GM12892 (cell line): Measurements from ENCODE around the gene ALPG.
"Not testable (repeated sequence)": the region's sequence is repeated elsewhere in the genome, so short reads cannot be mapped to it uniquely, and the experiment has no call there.

ENCODE experiments used
- DNase-seq: peaks from one replicate; pipeline ENCODE4 v3.0.0; 2011; ENCODE audit not compliant: insufficient read length
- FAIRE-seq: peaks from 2 replicates; lab custom pipeline; 2011; peaks lifted over from hg19 to GRCh38; lab: Jason Lieb, UNC
- POLR2A ChIP-seq: IDR thresholded peaks from 2 replicates; pipeline ENCODE4 v1.6.1; 2011; ENCODE audit warnings: low read depth, low read length, control low read depth
- POLR2AphosphoS5 ChIP-seq: IDR thresholded peaks from 2 replicates; pipeline ENCODE4 v1.6.1; 2011; ENCODE audit warnings: low read depth, low read length, control low read depth
- TAF1 ChIP-seq: IDR thresholded peaks from 2 replicates; pipeline ENCODE4 v1.6.1; 2011; ENCODE audit warnings: low read depth, mild to moderate bottlenecking, control low read depth, low read length, borderline replicate concordance

ALPG gene

GRCh38 chr2:232382331-232383225 lies 24.1 kb upstream of the ALPG start:
- TF ChIP-seq POLR2AphosphoS5, result no peak
- TF ChIP-seq TAF1, result no peak
- TF ChIP-seq POLR2A, result no peak
- DNase-seq, result no peak
- FAIRE-seq, result no peak

- TF ChIP-seq POLR2AphosphoS5, result no peak
- TF ChIP-seq TAF1, result no peak
- no peak for TF ChIP-seq POLR2A
- DNase-seq, result no peak
- FAIRE-seq, result no peak
Measured at GRCh38 chr2:232384466-232384865, 22.2 kb upstream of the ALPG start.

- DNase-seq, FAIRE-seq: not testable (repeated sequence)
Measured at GRCh38 chr2:232385058-232385457, 21.6 kb upstream of the ALPG start.

GRCh38 chr2:232385660-232386489 lies 20.8 kb upstream of the ALPG start:
- TF ChIP-seq POLR2A (no peak), TAF1 (no peak), POLR2AphosphoS5 (no peak)
- no peak for FAIRE-seq
- no peak for DNase-seq

GRCh38 chr2:232386490-232386739 lies 20.2 kb upstream of the ALPG start:
- TF ChIP-seq POLR2AphosphoS5 (no peak), POLR2A (no peak), TAF1 (no peak)
- FAIRE-seq, result no peak

GRCh38 chr2:232386740-232387450 lies 19.7 kb upstream of the ALPG start:
- no peak for FAIRE-seq
- TF ChIP-seq POLR2AphosphoS5 (no peak), TAF1 (no peak)
- DNase-seq, result no peak

More at GRCh38 chr2:232386490-232386739, 20.2 kb upstream of the ALPG start:
- DNase-seq, result no peak

GRCh38 chr2:232387451-232388171 lies 19.0 kb upstream of the ALPG start:
- no peak for DNase-seq
- no peak for TF ChIP-seq POLR2AphosphoS5
- TF ChIP-seq POLR2A, result no peak
- no peak for TF ChIP-seq TAF1

GRCh38 chr2:232388324-232388891 lies 18.2 kb upstream of the ALPG start:
- FAIRE-seq (no peak), DNase-seq (no peak)
- TF ChIP-seq TAF1, result no peak
- TF ChIP-seq POLR2A, result no peak
- TF ChIP-seq POLR2AphosphoS5, result no peak

More at GRCh38 chr2:232387451-232388171, 19.0 kb upstream of the ALPG start:
- no peak for FAIRE-seq

- DNase-seq, result no peak
- TF ChIP-seq TAF1, result no peak
- no peak for FAIRE-seq
Measured at GRCh38 chr2:232389327-232389726, 17.3 kb upstream of the ALPG start.

GRCh38 chr2:232390661-232391060 lies 16.0 kb upstream of the ALPG start:
- DNase-seq (no peak), FAIRE-seq (no peak)
- TF ChIP-seq POLR2AphosphoS5 (no peak), TAF1 (no peak), POLR2A (no peak)

GRCh38 chr2:232393556-232393955 lies 13.1 kb upstream of the ALPG start:
- FAIRE-seq (no peak), DNase-seq (no peak)
- TF ChIP-seq TAF1 (no peak), POLR2AphosphoS5 (no peak), POLR2A (no peak)

GRCh38 chr2:232394431-232394830 lies 12.2 kb upstream of the ALPG start:
- not testable (repeated sequence) for FAIRE-seq, DNase-seq
